WTC11 (cell line): Measurements from ENCODE around the gene AMN. TPM values are rescaled to one million over a fixed set of nuclear protein-coding genes. Genes with fewer than 3 reads are reported as not detected.

Experiments
- ATAC-seq: fragments of 200-7000 bp; cut with Tn5 transposase; 2 replicates; pipeline ENCODE4 v1.10.0; 2021; ENCODE audit warnings: mild to moderate bottlenecking, moderate library complexity
- CTCF ChIA-PET: fragments of 300-600 bp; sonication (Branson Sonifier 250); formaldehyde crosslinking; loops from one replicate; lab custom pipeline; 2021; ENCODE audit warnings: antibody characterized with exemption; lab: Charles Lee
- POLR2A ChIA-PET: fragments of 350-600 bp; sonication (Branson Sonifier 250); formaldehyde crosslinking; loops from one replicate; lab custom pipeline; 2021; ENCODE audit warnings: antibody characterized with exemption; lab: Charles Lee
- DNase-seq: peaks from one replicate; pipeline ENCODE4 v3.0.0; 2021; ENCODE audit warnings: low spot score
- H3K27ac Mint-ChIP-seq: 2 replicates; pipeline ENCODE4 v1.8.0; 2021; ENCODE audit warnings: mixed read lengths
- H3K27me3 Mint-ChIP-seq: 2 replicates; pipeline ENCODE4 v1.8.0; 2021; ENCODE audit warnings: low read depth, mild to moderate bottlenecking, moderate library complexity, mixed read lengths
- H3K36me3 Mint-ChIP-seq: 2 replicates; pipeline ENCODE4 v1.8.0; 2021; ENCODE audit warnings: mixed read lengths
- H3K4me1 Mint-ChIP-seq: 2 replicates; pipeline ENCODE4 v1.8.0; 2022; ENCODE audit warnings: mixed read lengths
- H3K4me3 Mint-ChIP-seq: 2 replicates; pipeline ENCODE4 v1.8.0; 2021; ENCODE audit warnings: mild to moderate bottlenecking, moderate library complexity, mixed read lengths
- H3K9me3 Mint-ChIP-seq: 2 replicates; pipeline ENCODE4 v1.8.0; 2021; ENCODE audit warnings: mixed read lengths
- EMX1 ChIP-seq: fragments of 250-450 bp; sonication (Bioruptor Pico); IDR thresholded peaks from 2 replicates; pipeline ENCODE4 v1.8.0; 2021; ENCODE audit warnings: mild to moderate bottlenecking
- FOXK1 ChIP-seq: sonication (generic); formaldehyde crosslinking; IDR thresholded peaks from 2 replicates; pipeline ENCODE4 v1.8.0; 2022; ENCODE audit warnings: mild to moderate bottlenecking, moderate library complexity, missing genetic modification reagents
- MXD4 ChIP-seq: fragments of 250-450 bp; sonication (Bioruptor Pico); IDR thresholded peaks from 2 replicates; pipeline ENCODE4 v1.8.0; 2021; ENCODE audit warnings: mild to moderate bottlenecking, moderate library complexity, borderline replicate concordance
- MYBL2 ChIP-seq: sonication (generic); formaldehyde crosslinking; IDR thresholded peaks from 2 replicates; pipeline ENCODE4 v1.8.1; 2023; ENCODE audit warnings: mild to moderate bottlenecking, moderate library complexity, missing genetic modification reagents
- NR3C1 ChIP-seq: sonication (generic); formaldehyde crosslinking; conservative IDR thresholded peaks from 2 replicates; pipeline ENCODE4 v1.8.1; 2023; ENCODE audit warnings: low read depth, mild to moderate bottlenecking, missing genetic modification reagents
- PRRX2 ChIP-seq: fragments of 250-450 bp; sonication (Bioruptor Pico); IDR thresholded peaks from 2 replicates; pipeline ENCODE4 v1.8.0; 2021; ENCODE audit warnings: mild to moderate bottlenecking
- SMAD3 ChIP-seq: sonication (generic); formaldehyde crosslinking; IDR thresholded peaks from 2 replicates; pipeline ENCODE4 v1.8.0; 2022; ENCODE audit warnings: missing genetic modification reagents, mild to moderate bottlenecking, borderline replicate concordance
- TP53 ChIP-seq: sonication (generic); formaldehyde crosslinking; IDR thresholded peaks from 2 replicates; pipeline ENCODE4 v1.8.1; 2023; ENCODE audit warnings: mild to moderate bottlenecking, missing genetic modification reagents
- ZBTB21 ChIP-seq: sonication (generic); formaldehyde crosslinking; IDR thresholded peaks from 2 replicates; pipeline ENCODE4 v1.8.1; 2023; ENCODE audit warnings: mild to moderate bottlenecking, missing genetic modification reagents, borderline replicate concordance
- ZNF219 ChIP-seq: sonication (generic); formaldehyde crosslinking; IDR thresholded peaks from 2 replicates; pipeline ENCODE4 v1.8.0; 2023; ENCODE audit warnings: missing genetic modification reagents, mild to moderate bottlenecking, borderline replicate concordance
- ZNF232 ChIP-seq: sonication (generic); formaldehyde crosslinking; IDR thresholded peaks from 2 replicates; pipeline ENCODE4 v1.8.0; 2022; ENCODE audit warnings: mild to moderate bottlenecking, missing genetic modification reagents
- ZNF317 ChIP-seq: sonication (generic); formaldehyde crosslinking; IDR thresholded peaks from 2 replicates; pipeline ENCODE4 v1.8.1; 2023; ENCODE audit warnings: low read depth, mild to moderate bottlenecking, moderate library complexity, missing genetic modification reagents, borderline replicate concordance
- ZNF671 ChIP-seq: fragments of 250-450 bp; sonication (Bioruptor Pico); IDR thresholded peaks from 2 replicates; pipeline ENCODE4 v1.8.0; 2021; ENCODE audit warnings: mild to moderate bottlenecking
- total RNA-seq: library from RNA; stranded (reverse); gene quantifications from 3 replicates; pipeline ENCODE4 v1.2.3, GENCODE V29; 2021
- TF ChIP-seq, protein P1 (sequence below): sonication (generic); formaldehyde crosslinking; IDR thresholded peaks from 2 replicates; pipeline ENCODE4 v1.8.1; 2022; ENCODE audit warnings: mild to moderate bottlenecking, moderate library complexity, missing genetic modification reagents
- TF ChIP-seq, protein P2 (sequence below): sonication (generic); formaldehyde crosslinking; IDR thresholded peaks from 2 replicates; pipeline ENCODE4 v1.8.0; 2022; ENCODE audit warnings: mild to moderate bottlenecking, missing genetic modification reagents
- TF ChIP-seq, protein P3 (sequence below): sonication (generic); formaldehyde crosslinking; IDR thresholded peaks from 2 replicates; pipeline ENCODE4 v1.8.1; 2023; ENCODE audit warnings: mild to moderate bottlenecking, missing genetic modification reagents, borderline replicate concordance
- TF ChIP-seq, protein P4 (sequence below): fragments of 250-450 bp; sonication (Bioruptor Pico); IDR thresholded peaks from 2 replicates; pipeline ENCODE4 v1.9.0; 2021; ENCODE audit warnings: mild to moderate bottlenecking, borderline replicate concordance
- TF ChIP-seq, protein P5 (sequence below): sonication (generic); formaldehyde crosslinking; IDR thresholded peaks from 2 replicates; pipeline ENCODE4 v1.8.0; 2023; ENCODE audit warnings: missing genetic modification reagents, mild to moderate bottlenecking, borderline replicate concordance
- TF ChIP-seq, protein P6 (sequence below): sonication (generic); formaldehyde crosslinking; IDR thresholded peaks from 2 replicates; pipeline ENCODE4 v1.8.1; 2022; ENCODE audit warnings: low read depth, missing genetic modification reagents, borderline replicate concordance

The AMN gene
- total RNA-seq, 1 experiment from 2014 or later, result 2.8 TPM

DNA sequence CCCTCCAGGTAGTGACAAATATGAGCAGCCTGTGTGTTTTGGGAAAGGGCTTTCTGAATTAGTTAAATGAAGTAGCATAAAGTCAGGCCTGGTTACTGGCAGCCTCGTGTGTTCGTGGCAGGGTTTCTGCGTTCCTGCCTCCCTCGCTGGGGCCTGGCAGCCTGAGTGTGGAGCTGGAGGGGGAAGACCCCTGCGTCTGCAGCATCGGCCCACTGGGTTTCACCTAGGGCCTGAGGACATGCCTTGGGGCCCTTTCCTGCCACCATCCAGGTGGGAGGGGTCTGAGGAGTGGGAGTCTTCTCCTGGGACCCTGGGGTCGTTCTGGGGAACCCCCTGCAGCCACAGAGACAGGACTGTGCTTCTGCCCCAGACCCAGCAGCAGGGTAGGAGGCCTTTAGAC is 20.4 kb upstream of the AMN start:
- no peaks in the 10 kb centered on the region for H3K4me1 Mint-ChIP-seq
- DNase-seq, result no peak
- H3K36me3 Mint-ChIP-seq, result peaks cover 20% of the 10 kb centered on the region
- no peak for TF ChIP-seq NR3C1 (CRISPR knock-in tag)
- no peak for TF ChIP-seq MXD4 (CRISPR knock-in tag)
- no peak for TF ChIP-seq SMAD3 (CRISPR knock-in tag)
- TF ChIP-seq, protein P1, sequence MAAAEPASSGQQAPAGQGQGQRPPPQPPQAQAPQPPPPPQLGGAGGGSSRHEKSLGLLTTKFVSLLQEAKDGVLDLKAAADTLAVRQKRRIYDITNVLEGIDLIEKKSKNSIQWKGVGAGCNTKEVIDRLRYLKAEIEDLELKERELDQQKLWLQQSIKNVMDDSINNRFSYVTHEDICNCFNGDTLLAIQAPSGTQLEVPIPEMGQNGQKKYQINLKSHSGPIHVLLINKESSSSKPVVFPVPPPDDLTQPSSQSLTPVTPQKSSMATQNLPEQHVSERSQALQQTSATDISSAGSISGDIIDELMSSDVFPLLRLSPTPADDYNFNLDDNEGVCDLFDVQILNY (CRISPR knock-in tag), result no peak
- no peak for TF ChIP-seq EMX1 (CRISPR knock-in tag)
- TF ChIP-seq, protein P2, sequence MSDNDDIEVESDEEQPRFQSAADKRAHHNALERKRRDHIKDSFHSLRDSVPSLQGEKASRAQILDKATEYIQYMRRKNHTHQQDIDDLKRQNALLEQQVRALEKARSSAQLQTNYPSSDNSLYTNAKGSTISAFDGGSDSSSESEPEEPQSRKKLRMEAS (CRISPR knock-in tag), result no peak
- TF ChIP-seq PRRX2 (CRISPR knock-in tag), result no peak
- TF ChIP-seq, protein P3, sequence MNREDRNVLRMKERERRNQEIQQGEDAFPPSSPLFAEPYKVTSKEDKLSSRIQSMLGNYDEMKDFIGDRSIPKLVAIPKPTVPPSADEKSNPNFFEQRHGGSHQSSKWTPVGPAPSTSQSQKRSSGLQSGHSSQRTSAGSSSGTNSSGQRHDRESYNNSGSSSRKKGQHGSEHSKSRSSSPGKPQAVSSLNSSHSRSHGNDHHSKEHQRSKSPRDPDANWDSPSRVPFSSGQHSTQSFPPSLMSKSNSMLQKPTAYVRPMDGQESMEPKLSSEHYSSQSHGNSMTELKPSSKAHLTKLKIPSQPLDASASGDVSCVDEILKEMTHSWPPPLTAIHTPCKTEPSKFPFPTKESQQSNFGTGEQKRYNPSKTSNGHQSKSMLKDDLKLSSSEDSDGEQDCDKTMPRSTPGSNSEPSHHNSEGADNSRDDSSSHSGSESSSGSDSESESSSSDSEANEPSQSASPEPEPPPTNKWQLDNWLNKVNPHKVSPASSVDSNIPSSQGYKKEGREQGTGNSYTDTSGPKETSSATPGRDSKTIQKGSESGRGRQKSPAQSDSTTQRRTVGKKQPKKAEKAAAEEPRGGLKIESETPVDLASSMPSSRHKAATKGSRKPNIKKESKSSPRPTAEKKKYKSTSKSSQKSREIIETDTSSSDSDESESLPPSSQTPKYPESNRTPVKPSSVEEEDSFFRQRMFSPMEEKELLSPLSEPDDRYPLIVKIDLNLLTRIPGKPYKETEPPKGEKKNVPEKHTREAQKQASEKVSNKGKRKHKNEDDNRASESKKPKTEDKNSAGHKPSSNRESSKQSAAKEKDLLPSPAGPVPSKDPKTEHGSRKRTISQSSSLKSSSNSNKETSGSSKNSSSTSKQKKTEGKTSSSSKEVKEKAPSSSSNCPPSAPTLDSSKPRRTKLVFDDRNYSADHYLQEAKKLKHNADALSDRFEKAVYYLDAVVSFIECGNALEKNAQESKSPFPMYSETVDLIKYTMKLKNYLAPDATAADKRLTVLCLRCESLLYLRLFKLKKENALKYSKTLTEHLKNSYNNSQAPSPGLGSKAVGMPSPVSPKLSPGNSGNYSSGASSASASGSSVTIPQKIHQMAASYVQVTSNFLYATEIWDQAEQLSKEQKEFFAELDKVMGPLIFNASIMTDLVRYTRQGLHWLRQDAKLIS (CRISPR knock-in tag), result no peak
- TF ChIP-seq ZNF671, result no peak
- TF ChIP-seq ZBTB21 (CRISPR knock-in tag), result no peak
- TF ChIP-seq MYBL2 (CRISPR knock-in tag), result no peak
- TF ChIP-seq, protein P4, sequence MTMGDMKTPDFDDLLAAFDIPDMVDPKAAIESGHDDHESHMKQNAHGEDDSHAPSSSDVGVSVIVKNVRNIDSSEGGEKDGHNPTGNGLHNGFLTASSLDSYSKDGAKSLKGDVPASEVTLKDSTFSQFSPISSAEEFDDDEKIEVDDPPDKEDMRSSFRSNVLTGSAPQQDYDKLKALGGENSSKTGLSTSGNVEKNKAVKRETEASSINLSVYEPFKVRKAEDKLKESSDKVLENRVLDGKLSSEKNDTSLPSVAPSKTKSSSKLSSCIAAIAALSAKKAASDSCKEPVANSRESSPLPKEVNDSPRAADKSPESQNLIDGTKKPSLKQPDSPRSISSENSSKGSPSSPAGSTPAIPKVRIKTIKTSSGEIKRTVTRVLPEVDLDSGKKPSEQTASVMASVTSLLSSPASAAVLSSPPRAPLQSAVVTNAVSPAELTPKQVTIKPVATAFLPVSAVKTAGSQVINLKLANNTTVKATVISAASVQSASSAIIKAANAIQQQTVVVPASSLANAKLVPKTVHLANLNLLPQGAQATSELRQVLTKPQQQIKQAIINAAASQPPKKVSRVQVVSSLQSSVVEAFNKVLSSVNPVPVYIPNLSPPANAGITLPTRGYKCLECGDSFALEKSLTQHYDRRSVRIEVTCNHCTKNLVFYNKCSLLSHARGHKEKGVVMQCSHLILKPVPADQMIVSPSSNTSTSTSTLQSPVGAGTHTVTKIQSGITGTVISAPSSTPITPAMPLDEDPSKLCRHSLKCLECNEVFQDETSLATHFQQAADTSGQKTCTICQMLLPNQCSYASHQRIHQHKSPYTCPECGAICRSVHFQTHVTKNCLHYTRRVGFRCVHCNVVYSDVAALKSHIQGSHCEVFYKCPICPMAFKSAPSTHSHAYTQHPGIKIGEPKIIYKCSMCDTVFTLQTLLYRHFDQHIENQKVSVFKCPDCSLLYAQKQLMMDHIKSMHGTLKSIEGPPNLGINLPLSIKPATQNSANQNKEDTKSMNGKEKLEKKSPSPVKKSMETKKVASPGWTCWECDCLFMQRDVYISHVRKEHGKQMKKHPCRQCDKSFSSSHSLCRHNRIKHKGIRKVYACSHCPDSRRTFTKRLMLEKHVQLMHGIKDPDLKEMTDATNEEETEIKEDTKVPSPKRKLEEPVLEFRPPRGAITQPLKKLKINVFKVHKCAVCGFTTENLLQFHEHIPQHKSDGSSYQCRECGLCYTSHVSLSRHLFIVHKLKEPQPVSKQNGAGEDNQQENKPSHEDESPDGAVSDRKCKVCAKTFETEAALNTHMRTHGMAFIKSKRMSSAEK (CRISPR knock-in tag), result no peak
- TF ChIP-seq ZNF219 (CRISPR knock-in tag), result no peak
- no peak for TF ChIP-seq TP53 (CRISPR knock-in tag)
- TF ChIP-seq FOXK1 (CRISPR knock-in tag), result no peak
- TF ChIP-seq, all 79 proteins: peak for 0
- ChIA-PET CTCF (no interaction called here), POLR2A (no interaction called here)
- Mint-ChIP-seq H3K4me3 (no peak overlapping the region), H3K27ac (no peak overlapping the region), H3K27me3 (no peaks in the 10 kb centered on the region), H3K9me3 (peaks cover 19% of the 10 kb centered on the region)
- ATAC-seq, result no peak

DNA sequence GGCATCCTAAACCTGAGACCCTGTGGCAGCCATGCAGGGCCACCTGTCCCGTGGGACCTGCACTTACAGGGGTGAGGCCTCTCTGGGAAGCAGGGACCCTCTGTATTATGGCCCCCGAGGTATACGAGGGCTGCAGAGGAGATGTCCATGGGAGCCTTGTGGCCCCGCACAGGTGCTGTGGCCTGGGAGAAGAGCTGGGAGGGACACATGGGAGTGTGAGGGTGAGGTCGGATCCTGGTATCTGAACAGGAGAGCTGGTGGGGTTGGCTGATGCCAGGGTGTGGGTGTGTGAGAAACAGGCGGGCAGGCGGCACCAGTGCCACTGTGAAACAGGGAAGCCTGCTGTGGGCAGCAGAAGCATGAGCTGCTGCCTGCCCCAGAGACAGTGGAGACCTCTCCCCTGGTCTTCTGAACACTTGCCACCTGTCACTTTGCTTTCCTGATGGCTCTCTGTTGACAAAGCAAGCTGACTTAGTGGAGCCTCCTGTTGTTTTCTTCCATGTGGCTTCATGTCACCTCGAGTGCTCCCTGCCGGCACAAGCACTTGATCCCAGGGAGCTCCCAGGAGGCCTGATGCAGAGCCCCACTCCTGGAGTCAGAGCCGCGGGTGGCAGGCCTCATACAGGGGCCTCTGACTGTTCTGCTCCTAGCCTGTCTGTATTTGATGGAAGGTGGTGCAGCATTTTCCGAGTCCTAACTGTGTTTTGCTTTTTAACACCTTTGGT is 19.8 kb upstream of the AMN start:
- H3K27ac Mint-ChIP-seq, result no peak overlapping the region; the same call in 1 of the 2 replicates
- H3K27me3 Mint-ChIP-seq, result no peaks in the 10 kb centered on the region
- ChIA-PET POLR2A (no interaction called here), CTCF (no interaction called here)
- DNase-seq (no peak), ATAC-seq (no peak)
- peaks cover 20% of the 10 kb centered on the region for H3K9me3 Mint-ChIP-seq
- no peaks in the 10 kb centered on the region for H3K4me1 Mint-ChIP-seq
- H3K4me3 Mint-ChIP-seq, result no peak overlapping the region
- peaks cover 21% of the 10 kb centered on the region for H3K36me3 Mint-ChIP-seq
- TF ChIP-seq ZNF232 (CRISPR knock-in tag) (no peak), ZBTB21 (CRISPR knock-in tag) (no peak), ZNF317 (no peak), ZNF219 (CRISPR knock-in tag) (no peak), PRRX2 (CRISPR knock-in tag) (no peak)
- TF ChIP-seq, protein P5, sequence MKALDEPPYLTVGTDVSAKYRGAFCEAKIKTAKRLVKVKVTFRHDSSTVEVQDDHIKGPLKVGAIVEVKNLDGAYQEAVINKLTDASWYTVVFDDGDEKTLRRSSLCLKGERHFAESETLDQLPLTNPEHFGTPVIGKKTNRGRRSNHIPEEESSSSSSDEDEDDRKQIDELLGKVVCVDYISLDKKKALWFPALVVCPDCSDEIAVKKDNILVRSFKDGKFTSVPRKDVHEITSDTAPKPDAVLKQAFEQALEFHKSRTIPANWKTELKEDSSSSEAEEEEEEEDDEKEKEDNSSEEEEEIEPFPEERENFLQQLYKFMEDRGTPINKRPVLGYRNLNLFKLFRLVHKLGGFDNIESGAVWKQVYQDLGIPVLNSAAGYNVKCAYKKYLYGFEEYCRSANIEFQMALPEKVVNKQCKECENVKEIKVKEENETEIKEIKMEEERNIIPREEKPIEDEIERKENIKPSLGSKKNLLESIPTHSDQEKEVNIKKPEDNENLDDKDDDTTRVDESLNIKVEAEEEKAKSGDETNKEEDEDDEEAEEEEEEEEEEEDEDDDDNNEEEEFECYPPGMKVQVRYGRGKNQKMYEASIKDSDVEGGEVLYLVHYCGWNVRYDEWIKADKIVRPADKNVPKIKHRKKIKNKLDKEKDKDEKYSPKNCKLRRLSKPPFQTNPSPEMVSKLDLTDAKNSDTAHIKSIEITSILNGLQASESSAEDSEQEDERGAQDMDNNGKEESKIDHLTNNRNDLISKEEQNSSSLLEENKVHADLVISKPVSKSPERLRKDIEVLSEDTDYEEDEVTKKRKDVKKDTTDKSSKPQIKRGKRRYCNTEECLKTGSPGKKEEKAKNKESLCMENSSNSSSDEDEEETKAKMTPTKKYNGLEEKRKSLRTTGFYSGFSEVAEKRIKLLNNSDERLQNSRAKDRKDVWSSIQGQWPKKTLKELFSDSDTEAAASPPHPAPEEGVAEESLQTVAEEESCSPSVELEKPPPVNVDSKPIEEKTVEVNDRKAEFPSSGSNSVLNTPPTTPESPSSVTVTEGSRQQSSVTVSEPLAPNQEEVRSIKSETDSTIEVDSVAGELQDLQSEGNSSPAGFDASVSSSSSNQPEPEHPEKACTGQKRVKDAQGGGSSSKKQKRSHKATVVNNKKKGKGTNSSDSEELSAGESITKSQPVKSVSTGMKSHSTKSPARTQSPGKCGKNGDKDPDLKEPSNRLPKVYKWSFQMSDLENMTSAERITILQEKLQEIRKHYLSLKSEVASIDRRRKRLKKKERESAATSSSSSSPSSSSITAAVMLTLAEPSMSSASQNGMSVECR, result no peak
- TF ChIP-seq, protein P6, sequence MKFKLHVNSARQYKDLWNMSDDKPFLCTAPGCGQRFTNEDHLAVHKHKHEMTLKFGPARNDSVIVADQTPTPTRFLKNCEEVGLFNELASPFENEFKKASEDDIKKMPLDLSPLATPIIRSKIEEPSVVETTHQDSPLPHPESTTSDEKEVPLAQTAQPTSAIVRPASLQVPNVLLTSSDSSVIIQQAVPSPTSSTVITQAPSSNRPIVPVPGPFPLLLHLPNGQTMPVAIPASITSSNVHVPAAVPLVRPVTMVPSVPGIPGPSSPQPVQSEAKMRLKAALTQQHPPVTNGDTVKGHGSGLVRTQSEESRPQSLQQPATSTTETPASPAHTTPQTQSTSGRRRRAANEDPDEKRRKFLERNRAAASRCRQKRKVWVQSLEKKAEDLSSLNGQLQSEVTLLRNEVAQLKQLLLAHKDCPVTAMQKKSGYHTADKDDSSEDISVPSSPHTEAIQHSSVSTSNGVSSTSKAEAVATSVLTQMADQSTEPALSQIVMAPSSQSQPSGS (CRISPR knock-in tag), result no peak
